ENCODE results near the gene NFKB1.

- TF ChIP-seq, protein P1, sequence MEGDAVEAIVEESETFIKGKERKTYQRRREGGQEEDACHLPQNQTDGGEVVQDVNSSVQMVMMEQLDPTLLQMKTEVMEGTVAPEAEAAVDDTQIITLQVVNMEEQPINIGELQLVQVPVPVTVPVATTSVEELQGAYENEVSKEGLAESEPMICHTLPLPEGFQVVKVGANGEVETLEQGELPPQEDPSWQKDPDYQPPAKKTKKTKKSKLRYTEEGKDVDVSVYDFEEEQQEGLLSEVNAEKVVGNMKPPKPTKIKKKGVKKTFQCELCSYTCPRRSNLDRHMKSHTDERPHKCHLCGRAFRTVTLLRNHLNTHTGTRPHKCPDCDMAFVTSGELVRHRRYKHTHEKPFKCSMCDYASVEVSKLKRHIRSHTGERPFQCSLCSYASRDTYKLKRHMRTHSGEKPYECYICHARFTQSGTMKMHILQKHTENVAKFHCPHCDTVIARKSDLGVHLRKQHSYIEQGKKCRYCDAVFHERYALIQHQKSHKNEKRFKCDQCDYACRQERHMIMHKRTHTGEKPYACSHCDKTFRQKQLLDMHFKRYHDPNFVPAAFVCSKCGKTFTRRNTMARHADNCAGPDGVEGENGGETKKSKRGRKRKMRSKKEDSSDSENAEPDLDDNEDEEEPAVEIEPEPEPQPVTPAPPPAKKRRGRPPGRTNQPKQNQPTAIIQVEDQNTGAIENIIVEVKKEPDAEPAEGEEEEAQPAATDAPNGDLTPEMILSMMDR (IDR thresholded peaks at IDR 0.05): no peak
- no peak for TF ChIP-seq POLR2A (IDR thresholded peaks at IDR 0.05)
Measured at GRCh38 chr4:102638621-102639020, 137.5 kb downstream of the NFKB1 start.
